T-helper 1 cell (primary cell): ENCODE data around the gene SEMA4F.

ENCODE experiments used
- DNase-seq, 5 donors: peaks; one replicate each; pipeline ENCODE4 v3.0.0-alpha.2; 2012 to 2020

The SEMA4F gene

GRCh38 chr2:74670263-74670662 is 16.2 kb downstream of the SEMA4F start:
- no peak for DNase-seq

- DNase-seq: no peak
Observed at GRCh38 chr2:74671479-74671878, 17.4 kb downstream of the SEMA4F start.

GRCh38 chr2:74673826-74674528 is 19.9 kb downstream of the SEMA4F start:
- no peak for DNase-seq

- DNase-seq: no peak
Observed at GRCh38 chr2:74675090-74675489, 21.0 kb downstream of the SEMA4F start.

GRCh38 chr2:74676331-74676730 is 22.3 kb downstream of the SEMA4F start:
- DNase-seq: no peak

GRCh38 chr2:74679615-74680014 is 25.6 kb downstream of the SEMA4F start:
- no peak for DNase-seq

GRCh38 chr2:74682501-74682900 is 28.5 kb downstream of the SEMA4F start:
- DNase-seq: no peak

GRCh38 chr2:74685408-74685807 is 31.4 kb downstream of the SEMA4F start:
- no peak for DNase-seq

GRCh38 chr2:74688881-74689280 is 34.8 kb downstream of the SEMA4F start:
- no peak for DNase-seq

GRCh38 chr2:74689671-74690070 is 35.6 kb downstream of the SEMA4F start:
- DNase-seq: no peak

GRCh38 chr2:74690571-74690970 is 36.5 kb downstream of the SEMA4F start:
- peak in 2 of 5 donors; percentile 4 to 33 for DNase-seq

- DNase-seq: no peak
Observed at GRCh38 chr2:74691929-74692328, 37.9 kb downstream of the SEMA4F start.

GRCh38 chr2:74693213-74693612 is 39.2 kb downstream of the SEMA4F start:
- no peak for DNase-seq

- no peak for DNase-seq
Observed at GRCh38 chr2:74693668-74694067, 39.6 kb downstream of the SEMA4F start.

- no peak for DNase-seq
Observed at GRCh38 chr2:74694281-74694680, 40.2 kb downstream of the SEMA4F start.

- DNase-seq: no peak
Observed at GRCh38 chr2:74695663-74696062, 41.6 kb downstream of the SEMA4F start.

GRCh38 chr2:74696829-74697228 is 42.8 kb downstream of the SEMA4F start:
- DNase-seq: no peak

- DNase-seq: no peak
Observed at GRCh38 chr2:74700643-74701372, 46.8 kb downstream of the SEMA4F start.

- no peak for DNase-seq
Observed at GRCh38 chr2:74702001-74702715, 48.1 kb downstream of the SEMA4F start.

GRCh38 chr2:74703373-74703772 is 49.3 kb downstream of the SEMA4F start:
- no peak for DNase-seq

GRCh38 chr2:74704216-74704615 is 50.2 kb downstream of the SEMA4F start:
- no peak for DNase-seq

GRCh38 chr2:74706741-74707140 is 52.7 kb downstream of the SEMA4F start:
- no peak for DNase-seq

- DNase-seq: no peak
Observed at GRCh38 chr2:74707837-74708236, 53.8 kb downstream of the SEMA4F start.

- no peak for DNase-seq
Observed at GRCh38 chr2:74708296-74708695, 54.2 kb downstream of the SEMA4F start.
